ENCODE measurements around the gene SH2B2. TPM values are rescaled to one million over a fixed set of nuclear protein-coding genes. Genes with fewer than 3 reads are reported as not detected.

The SH2B2 gene
- total RNA-seq, 1 donor from 2014 or later: 13.2 TPM

GRCh38 chr7:102253973-102254370 lies 32.7 kb upstream of the SH2B2 start:
- no peaks in the 10 kb centered on the region for H3K9me3 ChIP-seq
- no peaks in the 10 kb centered on the region for H3K27me3 ChIP-seq
- DNase-seq (no peak), ATAC-seq (no peak)
- H3K27ac ChIP-seq: no peak overlapping the region
- H3K4me3 ChIP-seq: no peak overlapping the region
- peaks cover 12% of the 10 kb centered on the region for H3K36me3 ChIP-seq
- no peak for TF ChIP-seq CTCF (IDR thresholded peaks at IDR 0.05)
- intact Hi-C loops (cut with DNase I): no loop called here
- no peaks in the 10 kb centered on the region for H3K4me1 ChIP-seq

- no peak for TF ChIP-seq CTCF (IDR thresholded peaks at IDR 0.05)
- Histone ChIP-seq H3K27me3 (no peaks in the 10 kb centered on the region), H3K4me1 (no peaks in the 10 kb centered on the region), H3K4me3 (no peak overlapping the region), H3K27ac (no peak overlapping the region), H3K36me3 (peaks cover 6% of the 10 kb centered on the region), H3K9me3 (no peaks in the 10 kb centered on the region)
- ATAC-seq (no peak), DNase-seq (no peak)
- intact Hi-C loops (cut with DNase I): no loop called here
Observed at GRCh38 chr7:102254521-102254920, 32.1 kb upstream of the SH2B2 start.

- Histone ChIP-seq H3K9me3 (no peaks in the 10 kb centered on the region), H3K27ac (no peak overlapping the region), H3K27me3 (no peaks in the 10 kb centered on the region), H3K4me3 (no peak overlapping the region), H3K36me3 (no peaks in the 10 kb centered on the region), H3K4me1 (no peaks in the 10 kb centered on the region)
- ATAC-seq (no peak), DNase-seq (no peak)
- no peak for TF ChIP-seq CTCF (IDR thresholded peaks at IDR 0.05)
- intact Hi-C loops (cut with DNase I): no loop called here
Observed at GRCh38 chr7:102255501-102255900, 31.2 kb upstream of the SH2B2 start.

- H3K4me1 ChIP-seq: no peaks in the 10 kb centered on the region
- TF ChIP-seq CTCF (IDR thresholded peaks at IDR 0.05): no peak
- no peak overlapping the region for H3K4me3 ChIP-seq
- H3K27ac ChIP-seq: no peak overlapping the region
- intact Hi-C loops (cut with DNase I): no loop called here
- no peaks in the 10 kb centered on the region for H3K36me3 ChIP-seq
- DNase-seq (no peak), ATAC-seq (no peak)
- H3K27me3 ChIP-seq: no peaks in the 10 kb centered on the region
- no peaks in the 10 kb centered on the region for H3K9me3 ChIP-seq
Observed at GRCh38 chr7:102255916-102256315, 30.8 kb upstream of the SH2B2 start.

- intact Hi-C loops (cut with DNase I): no loop called here
- no peak for TF ChIP-seq CTCF (IDR thresholded peaks at IDR 0.05)
- H3K9me3 ChIP-seq: no peaks in the 10 kb centered on the region
- ATAC-seq (no peak), DNase-seq (no peak)
- H3K36me3 ChIP-seq: no peaks in the 10 kb centered on the region
- no peak overlapping the region for H3K4me3 ChIP-seq
- no peaks in the 10 kb centered on the region for H3K27me3 ChIP-seq
- H3K4me1 ChIP-seq: no peaks in the 10 kb centered on the region
- H3K27ac ChIP-seq: no peak overlapping the region
Observed at GRCh38 chr7:102258073-102258748, 28.5 kb upstream of the SH2B2 start.

- Histone ChIP-seq H3K27me3 (no peaks in the 10 kb centered on the region), H3K36me3 (no peaks in the 10 kb centered on the region), H3K27ac (no peak overlapping the region), H3K9me3 (no peaks in the 10 kb centered on the region), H3K4me1 (no peaks in the 10 kb centered on the region), H3K4me3 (no peak overlapping the region)
- DNase-seq: no peak
- intact Hi-C loops (cut with DNase I): no loop called here
- no peak for TF ChIP-seq CTCF (IDR thresholded peaks at IDR 0.05)
- no peak for ATAC-seq
Observed at GRCh38 chr7:102258749-102259107, 27.9 kb upstream of the SH2B2 start.

Measured in upper lobe of right lung (tissue), 1 donor.